ENCODE data around the gene AKAP6. TPM values are rescaled to one million over a fixed set of nuclear protein-coding genes. Genes with fewer than 3 reads are reported as not detected.
A peak's percentile ranks its signal among the peaks of the same experiment; 100 is the strongest.

Gene AKAP6
- total RNA-seq, 1 donor from 2014 or later, result 180 TPM

GRCh38 chr14:32825058-32825457 lies 496.0 kb downstream of the AKAP6 start:
- intact Hi-C loops (cut with DNase I), result loop anchor here (10.0 kb wide), 1 partner anchor 250 kb away; no protein-coding TSS in a partner anchor
- no peak for ATAC-seq (ENCODE audit: poor library complexity)
- no peak for DNase-seq

- ATAC-seq (ENCODE audit: poor library complexity) (peak; percentile 69), DNase-seq (no peak)
- intact Hi-C loops (cut with DNase I), result loop anchor here (10.0 kb wide), 1 partner anchor 252 kb away; no protein-coding TSS in a partner anchor
Observed at GRCh38 chr14:32826404-32827082, 497.4 kb downstream of the AKAP6 start.

GRCh38 chr14:32827514-32827913 lies 498.4 kb downstream of the AKAP6 start:
- DNase-seq (no peak), ATAC-seq (ENCODE audit: poor library complexity) (no peak)
- intact Hi-C loops (cut with DNase I), result loop anchor here (10.0 kb wide), 1 partner anchor 253 kb away; no protein-coding TSS in a partner anchor

- DNase-seq (no peak), ATAC-seq (ENCODE audit: poor library complexity) (peak; percentile 13)
- intact Hi-C loops (cut with DNase I), result no loop called here
Observed at GRCh38 chr14:32835924-32836323, 506.8 kb downstream of the AKAP6 start.

- intact Hi-C loops (cut with DNase I), result no loop called here
- ATAC-seq (ENCODE audit: poor library complexity) (no peak), DNase-seq (no peak)
Observed at GRCh38 chr14:32841698-32842097, 512.6 kb downstream of the AKAP6 start.

- intact Hi-C loops (cut with DNase I), result no loop called here
- no peak for ATAC-seq (ENCODE audit: poor library complexity)
- no peak for DNase-seq
Observed at GRCh38 chr14:32846821-32847365, 517.8 kb downstream of the AKAP6 start.

- DNase-seq (no peak), ATAC-seq (ENCODE audit: poor library complexity) (no peak)
- intact Hi-C loops (cut with DNase I), result no loop called here
Observed at GRCh38 chr14:32847867-32848266, 518.8 kb downstream of the AKAP6 start.

- no peak for ATAC-seq (ENCODE audit: poor library complexity)
- DNase-seq, result no peak
- intact Hi-C loops (cut with DNase I), result no loop called here
Observed at GRCh38 chr14:32865827-32866376, 536.8 kb downstream of the AKAP6 start.

- intact Hi-C loops (cut with DNase I), result no loop called here
- no peak for DNase-seq
- no peak for ATAC-seq (ENCODE audit: poor library complexity)
Observed at GRCh38 chr14:32883188-32883587, 554.1 kb downstream of the AKAP6 start.

Other genes starting within 250 kb of the AKAP6 start
- gene RNU6-7, start 127.3 kb upstream of the AKAP6 start, total RNA-seq, result not detected
- not detected for gene RNU6-8, start 126.0 kb upstream of the AKAP6 start, total RNA-seq